NCI-H1105 treated with DMSO at 0.1 percent for 48 hours (cell line): ENCODE data around the gene NECAP2.
"Not testable (repeated sequence)": the region's sequence is repeated elsewhere in the genome, so short reads cannot be mapped to it uniquely, and the experiment has no call there.

ENCODE experiments used
- DNase-seq: peaks from one replicate; lab custom pipeline; 2025; lab: John Stamatoyannopoulos, UW

The NECAP2 gene

GRCh38 chr1:16461681-16462080, 21.2 kb downstream of the NECAP2 start:
- DNase-seq = no peak

GRCh38 chr1:16462773-16463330, 22.3 kb downstream of the NECAP2 start:
- DNase-seq = no peak

- no peak for DNase-seq
These were observed 24.5 kb downstream of the NECAP2 start for GRCh38 chr1:16464917-16465625.

GRCh38 chr1:16468558-16468957, 28.0 kb downstream of the NECAP2 start:
- DNase-seq = no peak

GRCh38 chr1:16474166-16474800, 33.8 kb downstream of the NECAP2 start:
- DNase-seq = no peak

- DNase-seq = not testable (repeated sequence)
These were observed 34.4 kb downstream of the NECAP2 start for GRCh38 chr1:16474891-16475290.

GRCh38 chr1:16475771-16476770, 35.5 kb downstream of the NECAP2 start:
- DNase-seq = not testable (repeated sequence)

GRCh38 chr1:16478091-16478490, 37.6 kb downstream of the NECAP2 start:
- DNase-seq = no peak

GRCh38 chr1:16483146-16483545, 42.6 kb downstream of the NECAP2 start:
- not testable (repeated sequence) for DNase-seq

- not testable (repeated sequence) for DNase-seq
These were observed 43.3 kb downstream of the NECAP2 start for GRCh38 chr1:16483639-16484500.

- DNase-seq = no peak
These were observed 43.9 kb downstream of the NECAP2 start for GRCh38 chr1:16484501-16484835.

GRCh38 chr1:16484931-16485330, 44.4 kb downstream of the NECAP2 start:
- no peak for DNase-seq

- not testable (repeated sequence) for DNase-seq
These were observed 45.8 kb downstream of the NECAP2 start for GRCh38 chr1:16486316-16486715.

GRCh38 chr1:16487011-16487410, 46.5 kb downstream of the NECAP2 start:
- not testable (repeated sequence) for DNase-seq

GRCh38 chr1:16489195-16489880, 48.8 kb downstream of the NECAP2 start:
- DNase-seq = not testable (repeated sequence)

- no peak for DNase-seq
These were observed 50.6 kb downstream of the NECAP2 start for GRCh38 chr1:16491056-16491675.

GRCh38 chr1:16492937-16493336, 52.4 kb downstream of the NECAP2 start:
- not testable (repeated sequence) for DNase-seq

GRCh38 chr1:16493731-16494130, 53.2 kb downstream of the NECAP2 start:
- not testable (repeated sequence) for DNase-seq

GRCh38 chr1:16497474-16497904, 57.0 kb downstream of the NECAP2 start:
- DNase-seq = not testable (repeated sequence)

- not testable (repeated sequence) for DNase-seq
These were observed 57.5 kb downstream of the NECAP2 start for GRCh38 chr1:16498047-16498446.
